Breast epithelium (tissue), 4 donors: ENCODE measurements around the gene MROH9. TPM values are rescaled to one million over a fixed set of nuclear protein-coding genes. Genes with fewer than 3 reads are reported as not detected.

ENCODE experiments used
- DNase-seq, 2 donors: peaks; one replicate each; pipeline ENCODE4 v3.0.0-alpha.2; 2019; ENCODE audit warnings: low spot score in 2 of 2
- H3K27ac ChIP-seq, 2 donors: fragments of 200-600 bp; sonication (generic) in 1 of 2; one replicate each; pipeline ENCODE4 v1.5.1; 2016 to 2019; ENCODE audit warnings: mild to moderate bottlenecking in 1 of 2
- H3K27me3 ChIP-seq, 2 donors: fragments of 200-600 bp; sonication (generic) in 1 of 2; one replicate each; pipeline versions ENCODE4 v1.5.1 to v1.6.0; 2017 to 2019; ENCODE audit warnings: control low read depth in 1 of 2, mild to moderate bottlenecking in 1 of 2
- H3K36me3 ChIP-seq: fragments of 200-600 bp; one replicate; pipeline ENCODE4 v1.5.1; 2019
- H3K4me1 ChIP-seq, 2 donors: fragments of 200-600 bp; sonication (generic); one replicate each; pipeline ENCODE4 v1.5.1; 2016 to 2019; ENCODE audit warnings: control low read depth in 1 of 2
- H3K4me3 ChIP-seq, 3 donors: fragments of 200-600 bp; sonication (generic); 1 replicate in 2 of 3; 2 replicates in 1 of 3; pipeline ENCODE4 v1.5.1; 2016 to 2019; ENCODE audit warnings: mild to moderate bottlenecking in 3 of 3, moderate library complexity in 2 of 3
- H3K9me3 ChIP-seq, 2 donors: fragments of 200-600 bp; sonication (generic) in 1 of 2; one replicate each; pipeline ENCODE4 v1.5.1; 2016 to 2019; ENCODE audit warnings: control low read depth in 1 of 2
- POLR2A ChIP-seq: fragments of 450-650 bp; IDR thresholded peaks from one replicate; pipeline ENCODE4 v1.6.1; 2016; ENCODE audit warnings: antibody characterized with exemption, mild to moderate bottlenecking, moderate library complexity
- POLR2AphosphoS5 ChIP-seq, 3 donors: sonication (generic); formaldehyde crosslinking; IDR thresholded peaks; one replicate each; pipeline ENCODE4 v1.6.1; 2017; ENCODE audit warnings: antibody characterized with exemption in 3 of 3
- intact Hi-C: fragments of 100-400 bp; cut with DNase I; formaldehyde crosslinking; loops from one replicate; pipeline ENCODE4 v1.15.1; 2023; ENCODE audit warnings: low total_unique reads
- total RNA-seq, 3 donors: library from RNA; depleted of rRNA; stranded (reverse); fragments of >200 nt; gene quantifications; one replicate each; pipeline ENCODE4 v1.1.0, GENCODE V29; 2016
- TF ChIP-seq, protein P1 (sequence below), 3 donors: fragments of 450-650 bp; IDR thresholded peaks; one replicate each; pipeline ENCODE4 v1.5.1; 2016 to 2017; ENCODE audit warnings: antibody characterized with exemption in 3 of 3, mild to moderate bottlenecking in 3 of 3, moderate library complexity in 3 of 3

MROH9 gene, protein sequence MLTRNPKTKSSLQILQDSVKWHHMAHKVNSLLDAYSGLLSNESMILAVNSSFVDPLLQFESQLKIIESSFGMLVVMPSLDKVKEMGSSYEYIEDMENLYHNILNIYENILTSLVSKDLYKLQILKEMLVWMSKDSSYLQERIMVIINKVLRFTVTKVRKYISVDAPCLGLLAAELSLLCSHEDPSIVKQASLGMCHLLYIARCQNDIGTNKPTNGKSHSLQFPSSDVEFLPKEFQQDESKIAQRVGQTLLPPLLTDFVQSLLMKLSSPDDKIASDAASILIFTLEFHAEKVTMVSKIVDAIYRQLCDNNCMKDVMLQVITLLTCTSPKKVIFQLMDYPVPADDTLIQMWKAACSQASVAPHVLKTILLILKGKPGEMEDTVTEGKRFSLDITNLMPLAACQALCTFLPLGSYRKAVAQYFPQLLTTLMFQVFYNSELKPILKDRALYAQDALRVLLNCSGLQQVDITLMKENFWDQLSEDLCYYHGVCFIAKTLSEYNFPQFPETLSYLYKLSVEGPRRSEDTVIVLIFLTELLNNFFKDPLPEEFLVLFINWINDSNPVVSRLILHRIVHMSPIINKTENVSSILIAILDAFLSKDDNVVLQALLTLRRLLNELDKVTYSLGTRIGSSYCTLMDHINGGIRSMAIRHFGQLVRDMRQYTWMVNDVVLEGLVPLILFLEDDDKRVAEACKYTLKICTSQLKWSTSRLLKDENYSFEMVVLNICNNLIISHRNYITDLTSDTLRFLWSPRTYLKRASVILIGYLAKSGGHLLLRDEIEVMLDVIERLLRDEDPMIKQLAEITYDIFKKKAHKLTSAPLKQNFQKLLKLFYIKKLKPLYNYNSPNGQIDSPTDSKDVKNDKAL
- not detected for total RNA-seq

DNA sequence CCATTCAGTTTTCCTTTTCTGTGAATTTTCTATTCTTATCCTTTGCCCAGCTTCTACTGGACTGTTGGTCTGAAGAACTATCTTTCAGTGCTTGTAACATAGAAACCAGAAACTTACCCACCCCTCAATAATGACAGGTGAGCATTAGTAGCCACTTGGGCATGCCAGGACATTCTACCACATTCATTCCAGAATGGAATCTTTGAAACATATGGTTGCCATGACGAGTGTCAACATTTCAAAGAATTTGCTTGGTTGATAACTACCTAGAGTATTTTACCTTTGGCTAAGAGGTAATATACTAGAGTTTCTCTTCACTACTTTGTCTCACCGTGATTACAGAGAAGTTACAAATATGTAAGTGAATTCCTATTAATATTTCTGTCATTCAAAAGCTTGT lies at the start of gene MROH9:
Gene MROH9 (plus strand): TSS at position 304 of the 400 bp plus-strand sequence. CDS start 10,023 bp downstream, outside the sequence.
- H3K36me3 ChIP-seq: no peaks in the 10 kb centered on the region
- intact Hi-C loops: no loop called here
- no peaks in the 10 kb centered on the region for H3K27me3 ChIP-seq
- no peak for DNase-seq
- H3K4me1 ChIP-seq: no peaks in the 10 kb centered on the region
- no peak within 1 kb of the TSS for H3K27ac ChIP-seq
- H3K9me3 ChIP-seq: no peaks in the 10 kb centered on the region
- no peak within 1 kb of the TSS for H3K4me3 ChIP-seq
- no peak for TF ChIP-seq POLR2A
- no peak for TF ChIP-seq POLR2AphosphoS5 (IDR thresholded peaks at IDR 0.05)
- TF ChIP-seq, protein P1, sequence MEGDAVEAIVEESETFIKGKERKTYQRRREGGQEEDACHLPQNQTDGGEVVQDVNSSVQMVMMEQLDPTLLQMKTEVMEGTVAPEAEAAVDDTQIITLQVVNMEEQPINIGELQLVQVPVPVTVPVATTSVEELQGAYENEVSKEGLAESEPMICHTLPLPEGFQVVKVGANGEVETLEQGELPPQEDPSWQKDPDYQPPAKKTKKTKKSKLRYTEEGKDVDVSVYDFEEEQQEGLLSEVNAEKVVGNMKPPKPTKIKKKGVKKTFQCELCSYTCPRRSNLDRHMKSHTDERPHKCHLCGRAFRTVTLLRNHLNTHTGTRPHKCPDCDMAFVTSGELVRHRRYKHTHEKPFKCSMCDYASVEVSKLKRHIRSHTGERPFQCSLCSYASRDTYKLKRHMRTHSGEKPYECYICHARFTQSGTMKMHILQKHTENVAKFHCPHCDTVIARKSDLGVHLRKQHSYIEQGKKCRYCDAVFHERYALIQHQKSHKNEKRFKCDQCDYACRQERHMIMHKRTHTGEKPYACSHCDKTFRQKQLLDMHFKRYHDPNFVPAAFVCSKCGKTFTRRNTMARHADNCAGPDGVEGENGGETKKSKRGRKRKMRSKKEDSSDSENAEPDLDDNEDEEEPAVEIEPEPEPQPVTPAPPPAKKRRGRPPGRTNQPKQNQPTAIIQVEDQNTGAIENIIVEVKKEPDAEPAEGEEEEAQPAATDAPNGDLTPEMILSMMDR (IDR thresholded peaks at IDR 0.05): no peak

DNA sequence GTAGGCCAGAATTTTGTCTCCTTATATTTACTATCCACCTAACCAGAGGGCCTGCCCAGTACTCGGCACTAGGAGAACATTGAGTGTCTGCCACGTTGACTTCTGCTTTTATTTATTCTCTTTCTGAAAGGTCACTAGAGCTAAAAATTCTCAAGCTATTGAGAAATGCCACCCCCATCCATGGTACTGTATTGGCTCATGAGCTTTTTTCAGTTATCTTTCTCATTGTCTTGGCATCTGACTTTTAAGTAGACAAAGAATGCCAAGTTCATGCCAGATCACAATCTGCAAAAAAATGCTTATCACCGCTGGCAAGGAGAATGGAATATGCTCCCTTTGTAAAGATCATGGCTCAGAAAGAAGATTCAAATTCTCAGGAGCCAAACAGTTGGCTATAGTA lies 49.8 kb upstream of the MROH9 start:
- no peaks in the 10 kb centered on the region for H3K9me3 ChIP-seq
- TF ChIP-seq POLR2AphosphoS5 (IDR thresholded peaks at IDR 0.05) (no peak), POLR2A (no peak)
- TF ChIP-seq, protein P1 (IDR thresholded peaks at IDR 0.05): no peak
- DNase-seq: no peak
- H3K27me3 ChIP-seq: no peaks in the 10 kb centered on the region
- no peaks in the 10 kb centered on the region for H3K36me3 ChIP-seq
- intact Hi-C loops: no loop called here
- H3K4me1 ChIP-seq: no peaks in the 10 kb centered on the region
- H3K27ac ChIP-seq: no peak overlapping the region
- H3K4me3 ChIP-seq: no peak overlapping the region

DNA sequence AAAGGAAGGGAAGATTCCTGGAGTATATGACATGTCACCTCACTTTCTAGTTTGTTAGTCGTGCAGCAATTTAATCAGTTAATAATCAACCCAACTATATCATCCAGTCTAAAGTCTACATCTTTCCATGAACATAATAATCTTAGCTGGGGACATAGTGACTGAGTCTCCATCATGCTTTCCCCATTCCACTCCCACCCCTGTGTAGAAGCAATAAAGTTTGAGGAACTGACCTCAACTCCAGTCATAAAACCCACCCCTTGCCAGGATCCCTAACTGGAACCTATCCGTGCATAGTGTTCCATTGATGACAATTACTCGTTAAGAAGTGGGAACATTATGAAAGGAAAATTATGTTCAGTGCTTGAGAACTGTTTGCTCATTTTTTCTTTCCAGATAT lies 48.9 kb upstream of the MROH9 start:
- H3K27ac ChIP-seq: no peak overlapping the region
- H3K27me3 ChIP-seq: no peaks in the 10 kb centered on the region
- no peaks in the 10 kb centered on the region for H3K36me3 ChIP-seq
- DNase-seq: no peak
- no peaks in the 10 kb centered on the region for H3K9me3 ChIP-seq
- H3K4me3 ChIP-seq: no peak overlapping the region
- intact Hi-C loops: no loop called here
- H3K4me1 ChIP-seq: no peaks in the 10 kb centered on the region
- no peak for TF ChIP-seq POLR2AphosphoS5 (IDR thresholded peaks at IDR 0.05)
- TF ChIP-seq, protein P1 (IDR thresholded peaks at IDR 0.05): no peak
- no peak for TF ChIP-seq POLR2A

DNA sequence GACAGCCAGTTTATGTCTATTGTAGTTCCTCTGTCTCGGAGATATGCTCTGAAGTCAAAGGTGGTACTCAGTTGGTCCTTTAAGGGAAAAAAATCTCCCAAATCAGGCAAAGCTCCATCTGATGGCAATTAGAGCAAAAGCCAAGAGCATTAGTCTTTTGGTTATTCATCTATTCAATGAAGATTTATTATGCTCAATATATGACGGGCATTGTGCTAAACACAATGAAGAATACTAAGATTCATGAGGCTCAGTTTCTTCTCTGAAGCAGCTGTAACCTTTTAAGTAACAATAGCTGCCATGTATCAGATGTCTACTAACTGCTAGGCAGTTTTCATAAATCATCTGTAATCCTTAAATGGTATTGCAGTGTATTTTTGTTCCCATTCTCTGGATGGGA lies 47.6 kb upstream of the MROH9 start:
- no peak overlapping the region for H3K4me3 ChIP-seq

More for the DNA sequence above, 47.6 kb upstream of the MROH9 start:
- TF ChIP-seq POLR2AphosphoS5 (IDR thresholded peaks at IDR 0.05) (no peak), POLR2A (no peak)
- TF ChIP-seq, protein P1 (IDR thresholded peaks at IDR 0.05): no peak
- Histone ChIP-seq H3K36me3 (no peaks in the 10 kb centered on the region), H3K27ac (no peak overlapping the region), H3K9me3 (no peaks in the 10 kb centered on the region), H3K4me1 (no peaks in the 10 kb centered on the region), H3K27me3 (no peaks in the 10 kb centered on the region)
- DNase-seq: no peak
- intact Hi-C loops: no loop called here
